DLD1 (cell line): Measurements from ENCODE around the gene TBC1D9B.
"Not testable (repeated sequence)": the region's sequence is repeated elsewhere in the genome, so short reads cannot be mapped to it uniquely, and the experiment has no call there.

Experiments used
- in situ Hi-C: cut with HindIII; loops from 2 replicates; pipeline ENCODE4 v1.10.0; 2017; ENCODE audit warnings: low sequenced_read_pairs

The TBC1D9B gene

GRCh38 chr5:179886190-179886911, 21.3 kb downstream of the TBC1D9B start:
- in situ Hi-C loops, result no loop called here

DNA sequence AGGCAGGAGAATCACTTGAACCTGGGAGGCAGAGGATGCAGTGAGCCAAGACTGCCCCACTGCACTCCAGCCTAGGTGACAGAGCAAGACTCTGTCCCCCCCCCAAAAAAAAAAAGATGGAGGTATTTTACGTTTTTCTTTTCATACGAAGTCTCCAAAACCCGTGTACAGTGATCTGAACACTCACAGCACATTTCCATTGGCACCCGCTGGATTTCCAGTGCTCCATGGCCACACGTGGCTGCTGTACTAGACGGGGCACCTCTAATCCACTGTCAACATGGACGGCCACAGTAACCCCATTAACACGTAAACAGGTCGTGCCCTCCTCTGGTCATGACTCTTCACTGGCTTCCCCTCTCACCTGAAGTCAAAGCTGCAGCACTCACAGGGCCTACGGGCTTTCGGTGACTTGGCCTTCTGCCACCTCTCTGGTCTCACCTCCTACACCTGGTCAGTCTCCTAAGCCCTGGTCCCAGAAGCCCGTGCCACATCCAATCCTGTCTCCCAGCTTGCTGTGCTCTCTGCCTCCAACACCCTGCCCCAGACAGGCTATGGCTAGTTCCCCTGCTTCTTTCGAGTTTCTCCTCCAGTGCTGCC, 22.1 kb downstream of the TBC1D9B start:
- in situ Hi-C loops, result no loop called here

DNA sequence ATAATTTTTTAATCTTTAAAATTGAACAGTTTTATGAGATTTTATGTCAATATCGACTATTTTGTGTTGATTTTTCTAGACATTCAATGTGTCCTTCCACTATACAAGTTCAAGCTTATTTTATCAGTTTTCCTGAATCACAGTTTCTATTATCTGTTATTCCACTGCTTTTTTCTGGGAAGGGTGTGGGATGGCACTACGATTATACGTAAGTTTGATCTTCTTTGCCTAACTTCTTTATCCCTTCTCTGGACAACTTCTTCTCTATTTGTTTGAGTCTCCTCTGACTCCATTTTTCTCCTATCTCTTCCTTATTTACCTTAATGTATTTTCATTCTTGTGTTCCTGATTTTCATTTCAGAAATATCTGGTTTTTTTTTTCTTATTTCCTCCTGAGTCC, 24.5 kb downstream of the TBC1D9B start:
- in situ Hi-C loops, result no loop called here

DNA sequence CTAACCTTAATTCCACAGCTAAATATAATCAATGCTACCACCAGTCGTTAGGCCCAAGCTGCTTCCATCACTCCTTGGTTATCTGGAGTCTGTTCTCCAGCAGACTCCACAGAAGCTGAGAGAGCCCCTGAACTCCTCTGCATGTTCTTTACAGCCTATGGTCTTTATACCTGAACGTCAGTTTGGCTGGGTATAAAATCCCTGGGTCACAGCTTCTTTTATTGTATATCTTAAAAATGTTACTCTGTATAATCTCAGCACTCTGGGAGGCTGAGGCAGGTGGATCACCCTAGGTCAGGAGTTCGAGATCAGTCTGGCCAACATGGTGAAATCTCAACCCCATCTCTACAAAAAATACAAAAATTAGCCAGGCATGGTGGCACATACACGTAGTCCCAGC, 25.4 kb downstream of the TBC1D9B start:
- in situ Hi-C loops, result no loop called here

DNA sequence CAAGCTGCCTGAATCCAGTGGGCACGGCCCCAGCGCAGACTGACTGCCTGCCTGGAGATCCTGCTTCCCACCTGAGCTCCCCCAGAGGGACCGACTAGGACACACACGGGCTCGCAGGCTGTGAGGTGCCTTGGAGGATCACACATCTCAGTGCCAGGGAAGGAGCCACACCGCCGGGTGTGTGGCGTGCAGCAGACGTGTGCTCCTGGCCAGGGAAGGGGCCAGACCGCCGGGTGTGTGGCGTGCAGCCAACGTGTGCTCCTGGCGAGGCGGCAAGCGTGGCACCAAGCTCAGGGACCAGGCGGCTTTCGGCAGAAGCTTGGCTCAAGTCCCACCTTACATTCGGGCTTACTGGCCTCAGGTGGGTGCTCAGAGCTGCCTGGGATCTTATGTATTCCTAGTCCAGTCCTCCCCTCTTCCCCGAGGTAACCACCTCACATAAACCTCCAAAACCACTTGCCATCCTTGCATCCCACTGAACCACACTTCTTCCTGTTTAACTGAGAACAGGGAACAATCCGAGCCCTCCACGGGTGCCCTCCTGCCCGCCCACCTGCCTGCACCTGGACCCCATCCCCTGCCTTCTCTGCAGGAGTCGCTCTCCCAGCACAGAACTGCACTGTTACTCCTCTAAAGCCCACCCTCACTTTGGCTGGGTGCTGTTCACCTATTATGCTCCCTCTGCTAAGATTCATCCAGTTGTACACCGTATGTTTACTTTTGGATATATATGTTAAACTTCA, 26.7 kb downstream of the TBC1D9B start:
- in situ Hi-C loops, result no loop called here

- in situ Hi-C loops, result no loop called here
These were observed 27.5 kb downstream of the TBC1D9B start for GRCh38 chr5:179880066-179880650.

DNA sequence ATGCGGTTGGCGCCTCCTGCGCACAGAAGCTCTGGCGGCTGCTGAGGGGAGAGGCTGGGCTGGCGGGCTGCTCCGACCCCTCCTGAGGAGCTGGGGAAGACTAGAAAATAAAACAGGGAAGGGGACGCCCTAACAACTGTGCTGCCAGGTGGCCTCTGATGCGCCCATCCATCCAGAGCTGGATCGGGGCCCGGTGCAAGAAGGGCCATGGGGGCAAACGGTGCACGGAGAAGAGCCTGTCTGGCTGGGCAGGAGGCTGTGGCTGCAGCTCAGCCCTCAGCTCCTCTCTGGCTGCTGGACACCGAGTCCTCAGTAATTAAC, 28.0 kb downstream of the TBC1D9B start:
- in situ Hi-C loops, result no loop called here

DNA sequence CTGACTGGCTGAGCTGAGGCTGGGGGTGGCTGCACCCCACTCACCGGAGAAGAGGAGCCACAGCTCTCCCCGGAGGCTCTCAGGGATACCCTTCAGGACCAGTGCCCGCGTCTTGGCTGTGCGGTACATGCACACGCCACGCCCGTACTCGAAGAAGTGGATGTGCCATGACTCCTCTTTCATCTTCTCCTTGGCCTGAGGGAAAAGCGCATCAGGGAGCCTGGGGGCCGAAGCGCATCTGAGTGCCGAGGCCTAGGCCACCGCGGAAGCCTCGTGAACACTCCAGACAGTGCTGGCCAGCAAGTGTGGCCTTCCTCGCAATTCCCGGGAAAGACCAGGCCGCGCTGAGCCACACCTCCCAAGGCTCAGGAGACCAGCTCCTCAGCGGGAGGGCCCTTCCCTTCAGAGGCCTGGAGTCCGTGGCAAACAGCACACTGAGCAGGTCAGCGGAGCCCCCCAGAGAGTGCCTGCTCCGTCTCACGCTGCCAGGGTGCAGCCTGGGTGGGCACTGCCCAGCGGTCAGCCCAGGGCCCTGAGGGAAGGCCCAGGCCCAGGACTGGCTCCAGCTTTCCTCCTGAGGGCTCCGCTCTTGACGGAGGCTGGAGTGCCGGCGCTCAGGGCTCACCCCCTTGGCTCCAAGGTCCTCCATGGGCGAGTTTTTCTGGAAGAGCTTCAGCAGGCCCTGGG, 28.6 kb downstream of the TBC1D9B start:
- in situ Hi-C loops, result no loop called here

GRCh38 chr5:179878222-179879002, 29.3 kb downstream of the TBC1D9B start:
- in situ Hi-C loops, result no loop called here

DNA sequence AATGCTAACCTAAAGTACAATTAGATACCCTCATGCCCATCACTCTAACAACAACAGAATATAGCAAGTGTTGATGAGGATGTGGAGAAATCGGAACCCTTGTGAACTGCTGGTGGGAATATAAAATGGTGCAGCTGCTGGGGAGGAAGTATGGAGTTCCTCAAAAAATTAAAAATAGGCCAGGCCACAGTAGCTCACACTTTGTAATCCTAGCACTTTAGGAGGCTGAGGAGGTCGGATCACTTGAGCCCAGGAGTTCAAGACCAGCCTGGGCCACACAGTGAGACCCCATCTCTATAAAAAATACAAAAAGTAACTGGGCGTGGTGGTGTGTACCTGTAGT, 31.1 kb downstream of the TBC1D9B start:
- in situ Hi-C loops, result no loop called here

GRCh38 chr5:179875741-179876609, 31.7 kb downstream of the TBC1D9B start:
- in situ Hi-C loops, result no loop called here

DNA sequence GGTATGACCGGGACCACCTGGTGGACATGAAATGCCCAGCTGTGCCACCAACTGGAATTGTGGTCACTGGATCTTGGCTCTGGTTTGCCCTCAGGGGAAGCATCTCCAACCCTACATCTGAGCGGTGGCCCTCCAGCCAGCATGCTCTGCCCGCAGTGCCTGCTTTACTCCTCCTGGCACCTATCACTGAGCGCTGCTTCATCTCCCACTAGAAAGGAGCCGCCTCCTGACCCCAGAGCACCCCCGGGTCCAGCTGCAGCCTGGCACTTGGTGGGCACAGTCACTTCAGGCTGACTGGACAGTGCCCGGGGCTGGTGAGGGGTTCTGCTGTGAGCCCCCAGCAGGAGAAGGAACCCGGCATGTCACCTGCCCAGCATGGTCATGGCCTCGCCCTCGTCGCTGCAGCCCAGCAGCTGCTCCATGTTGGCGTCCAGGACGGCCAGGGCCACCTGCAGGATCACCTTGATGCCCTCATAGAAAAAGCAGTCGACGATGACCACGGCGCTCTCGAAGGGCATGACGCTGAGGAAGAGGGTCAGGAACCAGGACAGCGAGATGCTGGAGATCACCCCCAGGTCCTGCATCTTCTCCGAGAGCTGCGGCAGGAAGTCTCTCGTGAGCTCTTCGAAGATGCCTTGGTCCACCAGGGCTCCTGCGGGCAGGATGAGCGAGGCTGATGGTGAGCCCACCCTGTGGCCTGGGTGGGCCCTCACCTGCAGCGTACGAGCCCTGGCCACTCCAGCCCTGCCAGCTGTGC, 33.0 kb downstream of the TBC1D9B start:
- in situ Hi-C loops, result no loop called here

- in situ Hi-C loops, result no loop called here
These were observed 33.6 kb downstream of the TBC1D9B start for GRCh38 chr5:179874136-179874535.

DNA sequence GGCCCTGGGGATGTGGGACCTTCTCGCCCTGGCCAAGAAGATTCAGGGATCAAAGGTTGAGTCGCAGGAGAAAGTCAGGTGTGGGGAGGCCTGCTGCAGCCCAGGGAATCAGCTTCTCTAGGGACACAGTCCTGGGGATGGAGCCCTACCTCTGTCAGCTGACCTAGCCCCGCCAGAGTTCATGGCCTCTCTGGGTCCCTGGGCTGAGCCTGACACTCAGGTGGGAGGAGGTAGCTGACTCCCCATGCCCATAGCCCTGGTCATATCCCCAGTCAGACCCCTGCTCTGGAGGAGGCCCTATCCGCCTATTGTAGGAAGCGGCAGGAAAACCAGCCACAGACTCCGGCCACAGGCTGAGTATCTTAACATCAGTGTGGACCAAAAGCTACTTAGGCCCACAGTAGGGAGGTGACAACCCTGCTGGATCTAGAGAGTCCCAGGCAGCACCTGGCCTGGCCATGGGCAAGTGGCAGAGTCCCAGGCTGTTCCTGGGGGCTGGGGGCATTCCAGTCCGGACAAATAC, 34.0 kb downstream of the TBC1D9B start:
- in situ Hi-C loops, result no loop called here

GRCh38 chr5:179872828-179873575, 34.7 kb downstream of the TBC1D9B start:
- in situ Hi-C loops, result no loop called here

DNA sequence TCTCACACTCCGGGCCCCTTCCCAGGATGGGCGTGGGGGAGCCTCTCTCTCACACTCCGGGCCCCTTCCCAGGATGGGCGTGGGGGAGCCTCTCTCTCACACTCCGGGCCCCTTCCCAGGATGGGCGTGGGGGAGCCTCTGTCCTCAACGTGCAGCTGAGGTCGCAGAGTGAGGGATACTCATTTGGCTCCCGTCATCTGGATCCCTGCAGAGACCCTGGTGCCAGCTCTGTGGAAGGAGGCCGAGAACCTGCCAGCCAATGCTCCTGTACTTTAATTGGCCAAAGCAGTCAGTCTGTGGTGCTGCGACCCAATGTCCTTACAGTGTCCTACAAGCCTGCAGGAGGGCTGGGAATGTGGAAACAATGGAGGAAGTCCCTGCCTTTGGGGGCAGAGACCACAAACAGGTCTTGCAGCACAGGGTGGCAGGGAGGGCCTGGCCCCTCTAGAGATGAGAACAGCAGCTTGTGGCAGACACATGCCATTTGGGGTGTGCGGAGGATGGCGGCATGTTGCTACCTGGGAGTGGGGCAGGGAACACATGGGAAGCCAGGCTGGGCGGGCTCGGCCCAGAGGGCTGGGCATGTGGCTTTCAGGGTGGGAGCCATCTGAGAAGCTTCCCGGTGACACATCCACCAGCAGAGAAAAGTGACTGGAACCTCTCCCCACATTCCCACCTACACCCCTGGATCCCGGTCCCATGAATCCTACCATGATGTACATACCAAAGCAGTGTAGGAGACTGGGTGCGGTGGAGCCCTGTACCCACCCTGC, 35.5 kb downstream of the TBC1D9B start:
- in situ Hi-C loops, result no loop called here

DNA sequence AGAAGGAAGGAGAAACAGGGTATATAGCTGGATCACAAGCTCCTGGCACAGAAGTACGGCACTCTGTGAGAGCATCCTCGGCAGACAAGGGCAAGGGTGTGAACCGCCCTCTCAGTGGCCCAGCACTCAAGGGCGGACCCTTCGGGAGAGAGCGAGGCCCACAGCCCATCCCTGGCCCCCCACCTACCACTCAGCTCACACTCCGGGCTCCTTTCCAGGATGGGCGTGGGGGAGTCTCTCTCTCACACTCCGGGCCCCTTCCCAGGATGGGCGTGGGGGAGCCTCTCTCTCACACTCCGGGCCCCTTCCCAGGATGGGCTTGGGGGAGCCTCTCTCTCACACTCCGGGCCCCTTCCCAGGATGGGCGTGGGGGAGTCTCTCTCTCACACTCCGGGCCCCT, 36.2 kb downstream of the TBC1D9B start:
- in situ Hi-C loops, result not testable (repeated sequence)
